Kasumi-1 (cell line): ENCODE results near the gene CHRD.

Experiments
- DNase-seq, 2 experiments: peaks; one replicate each; lab custom pipeline; 2025; lab: John Stamatoyannopoulos, UW

Gene CHRD

GRCh38 chr3:184382326-184383032, 2.6 kb downstream of the CHRD start:
- no peak for DNase-seq

GRCh38 chr3:184383033-184383740, 3.3 kb downstream of the CHRD start:
- DNase-seq: no peak

- no peak for DNase-seq
Observed at GRCh38 chr3:184384342-184384741, 4.5 kb downstream of the CHRD start.

- DNase-seq: no peak
Observed at GRCh38 chr3:184384856-184385422, 5.1 kb downstream of the CHRD start.

- no peak for DNase-seq
Observed at GRCh38 chr3:184386047-184386806, 6.4 kb downstream of the CHRD start.

- DNase-seq: no peak
Observed at GRCh38 chr3:184387174-184387714, 7.4 kb downstream of the CHRD start.

GRCh38 chr3:184388164-184388935, 8.5 kb downstream of the CHRD start:
- no peak for DNase-seq

- no peak for DNase-seq
Observed at GRCh38 chr3:184388936-184389230, 9.0 kb downstream of the CHRD start.

- DNase-seq: no peak
Observed at GRCh38 chr3:184389384-184389783, 9.5 kb downstream of the CHRD start.

GRCh38 chr3:184389935-184390528, 10.2 kb downstream of the CHRD start:
- DNase-seq: no peak

- no peak for DNase-seq
Observed at GRCh38 chr3:184391266-184391665, 11.4 kb downstream of the CHRD start.

- no peak for DNase-seq
Observed at GRCh38 chr3:184395320-184395660, 15.4 kb downstream of the CHRD start.

- DNase-seq: no peak
Observed at GRCh38 chr3:184399410-184399809, 19.6 kb downstream of the CHRD start.

GRCh38 chr3:184405075-184406030, 25.5 kb downstream of the CHRD start:
- DNase-seq: no peak

GRCh38 chr3:184409331-184409926, 29.6 kb downstream of the CHRD start:
- DNase-seq: no peak

- no peak for DNase-seq
Observed at GRCh38 chr3:184409946-184410500, 30.2 kb downstream of the CHRD start.

- DNase-seq: no peak
Observed at GRCh38 chr3:184414418-184415202, 34.8 kb downstream of the CHRD start.

- no peak for DNase-seq
Observed at GRCh38 chr3:184415203-184415490, 35.3 kb downstream of the CHRD start.
